OCI-LY7 (cell line): ENCODE measurements around the gene FAM185A. TPM values are rescaled to one million over a fixed set of nuclear protein-coding genes. Genes with fewer than 3 reads are reported as not detected.
"Not testable (repeated sequence)": the region's sequence is repeated elsewhere in the genome, so short reads cannot be mapped to it uniquely, and the experiment has no call there.

ENCODE experiments used
- BruUV-seq: library from RNA; stranded (reverse); fragments of 400-500 nt; replicated peaks from 2 replicates; lab custom pipeline; 2021; lab: Mats Ljungman, UMichigan
- CTCF ChIA-PET: fragments of 300-600 bp; sonication (Branson Sonifier 250); formaldehyde crosslinking; loops from one replicate; lab custom pipeline; 2022; ENCODE audit warnings: antibody characterized with exemption; ENCODE audit not compliant: unreplicated experiment; lab: Charles Lee
- POLR2A ChIA-PET: fragments of 300-600 bp; sonication (Branson Sonifier 250); formaldehyde crosslinking; loops from one replicate; lab custom pipeline; 2022; ENCODE audit warnings: antibody characterized with exemption; lab: Charles Lee
- DNase-seq: peaks from one replicate; pipeline ENCODE4 v3.0.0-alpha.2; 2015; ENCODE audit warnings: low spot score
- H2AFZ ChIP-seq: fragments of 200-600 bp; sonication (generic), shearing (Covaris generic); 2 replicates; pipeline ENCODE4 v1.6.1; 2014; ENCODE audit warnings: mild to moderate bottlenecking, antibody characterized with exemption, low read length, moderate library complexity
- H3K27ac ChIP-seq: fragments of 200-600 bp; sonication (generic); 2 replicates; pipeline ENCODE4 v1.5.1; 2014; ENCODE audit warnings: mixed run types, low read depth, mild to moderate bottlenecking, moderate library complexity, low read length, inconsistent platforms; ENCODE audit not compliant: poor library complexity, severe bottlenecking
- H3K36me3 ChIP-seq: fragments of 200-600 bp; sonication (generic); 2 replicates; pipeline ENCODE4 v1.6.1; 2014; ENCODE audit warnings: mild to moderate bottlenecking, antibody characterized with exemption, low read length, moderate library complexity, mixed read lengths; ENCODE audit not compliant: insufficient read depth
- H3K4me1 ChIP-seq: fragments of 200-600 bp; sonication (generic); 2 replicates; pipeline ENCODE4 v1.5.1; 2014; ENCODE audit warnings: mild to moderate bottlenecking, low read length; ENCODE audit not compliant: insufficient read depth, poor library complexity, severe bottlenecking
- H3K4me2 ChIP-seq: fragments of 200-600 bp; sonication (generic); 2 replicates; pipeline ENCODE4 v1.6.1; 2014; ENCODE audit warnings: mild to moderate bottlenecking, low read length
- H3K4me3 ChIP-seq: fragments of 200-600 bp; sonication (generic); 2 replicates; pipeline ENCODE4 v1.5.1; 2014; ENCODE audit warnings: mild to moderate bottlenecking, low read depth, low read length; ENCODE audit not compliant: poor library complexity, severe bottlenecking
- H3K79me2 ChIP-seq: fragments of 200-600 bp; sonication (generic); 2 replicates; pipeline ENCODE4 v1.6.1; 2016; ENCODE audit warnings: low read depth, mild to moderate bottlenecking, low read length, moderate library complexity, mixed read lengths; ENCODE audit not compliant: insufficient read depth
- H3K9me2 ChIP-seq: fragments of 200-600 bp; sonication (generic); 2 replicates; pipeline ENCODE4 v1.6.1; 2016; ENCODE audit warnings: mild to moderate bottlenecking, low read length, mixed read lengths; ENCODE audit not compliant: insufficient read depth
- H3K9me3 ChIP-seq: fragments of 200-600 bp; sonication (generic); 2 replicates; pipeline ENCODE4 v1.6.1; 2014; ENCODE audit warnings: mild to moderate bottlenecking, mixed run types, low read length, mixed read lengths
- H4K20me1 ChIP-seq: fragments of 200-600 bp; sonication (generic); 2 replicates; pipeline ENCODE4 v1.6.1; 2014; ENCODE audit warnings: mild to moderate bottlenecking, antibody characterized with exemption, low read length, moderate library complexity, mixed read lengths; ENCODE audit not compliant: insufficient read depth
- intact Hi-C: fragments of 100-400 bp; cut with micrococcal nuclease; formaldehyde crosslinking; loops from one replicate; pipeline ENCODE4 v1.10.0; 2022; ENCODE audit not compliant: unreplicated experiment
- total RNA-seq, 2 experiments: library from RNA; depleted of rRNA in 1 of 2; stranded (reverse); fragments of >200 nt in 1 of 2; shearing (Covaris generic) in 1 of 2; gene quantifications; 2 replicates each; pipeline ENCODE4 v1.2.3, GENCODE V29; 2014 to 2022

The FAM185A gene
- total RNA-seq, 2 experiments from 2014 or later: 10.3 to 10.4 TPM

DNA sequence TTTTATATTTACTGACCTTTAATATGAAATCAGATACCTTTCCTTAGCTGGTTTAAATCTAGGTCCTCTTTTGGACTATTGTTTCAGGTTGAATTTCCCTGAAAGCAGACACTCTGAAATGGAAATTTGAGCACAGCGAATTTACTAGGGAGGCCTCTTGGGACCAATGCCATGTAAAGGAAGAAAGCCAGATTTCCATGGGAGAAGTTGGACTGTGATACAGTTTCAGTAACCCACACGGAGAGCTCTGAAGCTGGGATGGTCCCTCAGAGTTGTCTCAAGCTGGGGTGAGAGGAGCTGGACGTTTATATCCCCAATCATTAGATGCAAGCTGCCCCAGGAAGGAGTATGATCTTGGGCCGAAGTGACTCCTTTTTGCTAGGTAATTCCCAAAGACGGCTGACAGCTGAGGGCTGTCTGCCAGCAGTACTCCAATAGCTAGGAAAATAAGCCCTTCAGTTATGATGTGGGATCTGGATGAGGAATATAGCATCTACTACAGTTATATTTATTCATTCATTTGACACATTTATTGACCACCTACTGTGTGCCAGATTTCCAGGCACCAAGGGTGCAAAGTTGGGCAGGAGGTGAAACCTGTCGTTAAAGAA, 14.6 kb downstream of the FAM185A start:
- CTCF ChIA-PET, H3K27ac ChIP-seq, BruUV-seq, H3K4me3 ChIP-seq, H3K4me2 ChIP-seq, H3K9me3 ChIP-seq, H3K9me2 ChIP-seq, H3K79me2 ChIP-seq, H3K4me1 ChIP-seq, DNase-seq, H4K20me1 ChIP-seq, H3K36me3 ChIP-seq, POLR2A ChIA-PET, H2AFZ ChIP-seq: not testable (repeated sequence)
- intact Hi-C loops: loop anchor here (5.0 kb wide), 1 partner anchor 299 kb away; no protein-coding TSS in a partner anchor

DNA sequence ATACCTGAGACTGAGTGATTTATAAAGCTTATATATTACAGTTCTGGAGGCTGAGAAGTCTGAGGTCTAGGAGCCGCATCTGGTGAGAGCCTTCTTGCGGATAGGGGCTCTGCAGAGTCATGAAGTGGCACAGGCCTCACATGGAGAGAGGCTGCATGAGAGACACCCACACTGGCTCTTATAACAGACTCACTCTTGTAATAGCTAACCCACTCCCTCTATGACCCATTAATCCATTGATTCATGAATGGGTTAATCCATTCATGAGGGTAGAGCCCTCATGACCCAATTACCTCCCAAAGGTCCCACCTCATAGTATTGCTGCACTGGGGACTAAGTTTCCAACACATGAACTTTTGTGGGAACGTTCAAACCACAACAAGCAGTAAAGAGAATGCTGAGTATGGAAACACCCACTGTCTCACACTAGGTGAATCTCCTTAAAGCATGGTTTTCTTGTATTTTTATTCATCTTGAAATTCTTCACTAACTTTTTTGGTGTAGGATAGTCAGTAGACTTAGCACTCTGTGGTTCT, 20.9 kb downstream of the FAM185A start:
- H3K4me2 ChIP-seq, H3K79me2 ChIP-seq, CTCF ChIA-PET, H3K4me3 ChIP-seq, BruUV-seq, H4K20me1 ChIP-seq, POLR2A ChIA-PET, H2AFZ ChIP-seq, H3K4me1 ChIP-seq, intact Hi-C loops, H3K36me3 ChIP-seq, H3K27ac ChIP-seq, H3K9me2 ChIP-seq, DNase-seq, H3K9me3 ChIP-seq: not testable (repeated sequence)

- BruUV-seq, H3K36me3 ChIP-seq, H3K9me2 ChIP-seq, H4K20me1 ChIP-seq, H3K4me2 ChIP-seq, CTCF ChIA-PET, H3K9me3 ChIP-seq, DNase-seq, H3K79me2 ChIP-seq, intact Hi-C loops, POLR2A ChIA-PET, H3K27ac ChIP-seq, H2AFZ ChIP-seq, H3K4me1 ChIP-seq, H3K4me3 ChIP-seq: not testable (repeated sequence)
Measured at GRCh38 chr7:102770467-102770866, 21.7 kb downstream of the FAM185A start.

DNA sequence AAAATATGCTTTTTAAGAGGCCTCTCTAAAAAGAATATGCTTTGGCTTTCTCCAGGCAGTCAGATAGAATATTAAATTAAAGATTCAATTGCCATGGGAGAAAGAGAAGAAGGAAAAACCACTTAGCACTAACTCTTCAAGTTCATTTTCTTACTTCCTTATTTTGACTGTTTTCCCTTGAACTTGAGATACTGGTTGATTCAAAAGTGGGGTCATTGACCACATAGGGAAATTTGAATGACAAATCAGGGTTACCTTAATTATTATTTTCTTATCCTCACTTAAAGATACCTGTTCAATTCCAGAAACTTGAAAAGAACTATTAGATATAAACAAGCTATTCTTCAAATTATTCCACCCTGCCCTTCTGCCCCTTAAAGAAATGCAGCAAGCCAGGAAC, 27.4 kb downstream of the FAM185A start:
- CTCF ChIA-PET, H2AFZ ChIP-seq, H3K9me3 ChIP-seq, H3K4me2 ChIP-seq, H3K36me3 ChIP-seq, H3K4me3 ChIP-seq, intact Hi-C loops, POLR2A ChIA-PET, H3K9me2 ChIP-seq, DNase-seq, H4K20me1 ChIP-seq, H3K27ac ChIP-seq, H3K4me1 ChIP-seq, BruUV-seq, H3K79me2 ChIP-seq: not testable (repeated sequence)

DNA sequence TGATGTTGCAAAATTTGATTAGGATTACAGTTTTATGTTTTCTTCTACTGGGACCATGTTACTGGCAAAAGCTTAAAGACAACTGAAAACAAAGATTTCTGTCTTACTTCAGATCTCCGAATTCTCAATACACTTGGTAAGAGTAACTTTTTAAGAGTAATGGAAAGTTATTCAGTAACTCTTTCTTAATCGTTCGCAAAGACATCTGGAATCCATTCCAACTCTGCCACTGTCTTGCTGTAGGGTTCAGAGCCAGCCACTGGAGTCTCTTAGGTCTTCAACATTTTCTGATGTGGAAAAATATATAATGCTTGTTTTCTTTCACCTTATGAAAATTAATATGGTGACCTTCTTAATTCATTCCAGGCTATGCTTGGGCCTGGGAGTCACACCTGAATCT, 29.9 kb downstream of the FAM185A start:
- H4K20me1 ChIP-seq, POLR2A ChIA-PET, H3K9me2 ChIP-seq, H3K9me3 ChIP-seq, BruUV-seq, intact Hi-C loops, H2AFZ ChIP-seq, H3K79me2 ChIP-seq, H3K4me1 ChIP-seq, DNase-seq, H3K4me3 ChIP-seq, CTCF ChIA-PET, H3K27ac ChIP-seq, H3K4me2 ChIP-seq, H3K36me3 ChIP-seq: not testable (repeated sequence)

- CTCF ChIA-PET, H3K4me2 ChIP-seq, H3K36me3 ChIP-seq, H3K9me3 ChIP-seq, H3K9me2 ChIP-seq, H3K79me2 ChIP-seq, BruUV-seq, intact Hi-C loops, H2AFZ ChIP-seq, DNase-seq, H3K27ac ChIP-seq, H3K4me3 ChIP-seq, POLR2A ChIA-PET, H4K20me1 ChIP-seq, H3K4me1 ChIP-seq: not testable (repeated sequence)
Measured at GRCh38 chr7:102780926-102781325, 32.1 kb downstream of the FAM185A start.
